Subcutaneous abdominal adipose tissue (tissue), 5 donors: ENCODE results near the gene UTP25.
"Not testable (repeated sequence)": the region's sequence is repeated elsewhere in the genome, so short reads cannot be mapped to it uniquely, and the experiment has no call there.

Source experiments
- H3K27ac ChIP-seq: one replicate; pipeline ENCODE4 v1.7.0; 2013; ENCODE audit warnings: low read depth, mild to moderate bottlenecking, inconsistent platforms, low read length, moderate library complexity
- H3K27me3 ChIP-seq, 5 donors: one replicate each; pipeline ENCODE4 v1.7.0; 2013; ENCODE audit warnings: low read length in 5 of 5, inconsistent platforms in 1 of 5; ENCODE audit not compliant: control insufficient read depth in 5 of 5, insufficient read depth in 4 of 5
- H3K36me3 ChIP-seq, 5 donors: one replicate each; pipeline ENCODE4 v1.7.0; 2013; ENCODE audit warnings: low read length in 5 of 5; ENCODE audit not compliant: control insufficient read depth in 5 of 5, insufficient read depth in 5 of 5
- H3K4me1 ChIP-seq, 5 donors: one replicate each; pipeline ENCODE4 v1.7.0; 2013; ENCODE audit warnings: low read length in 5 of 5, mild to moderate bottlenecking in 3 of 5, moderate library complexity in 1 of 5; ENCODE audit not compliant: control insufficient read depth in 5 of 5, insufficient read depth in 5 of 5
- H3K4me3 ChIP-seq, 5 donors: one replicate each; pipeline ENCODE4 v1.7.0; 2013; ENCODE audit warnings: low read length in 5 of 5, low read depth in 1 of 5
- H3K9ac ChIP-seq, 5 donors: one replicate each; pipeline ENCODE4 v1.7.0; 2013; ENCODE audit warnings: low read length in 5 of 5, mild to moderate bottlenecking in 4 of 5, moderate library complexity in 3 of 5
- H3K9me3 ChIP-seq, 5 donors: one replicate each; pipeline ENCODE4 v1.7.0; 2013; ENCODE audit warnings: low read length in 5 of 5; ENCODE audit not compliant: control insufficient read depth in 5 of 5
- donor health status: healthy.
- donor health status: healthy.
- donor health status: healthy.
- donor health status: healthy.
- donor health status: healthy.

Gene UTP25

GRCh38 chr1:209880031-209880430 is 52.3 kb downstream of the UTP25 start:
- Histone ChIP-seq H3K27ac (no peak overlapping the region), H3K9me3 (no peaks in the 10 kb centered on the region), H3K27me3 (peaks cover 4 to 13% (median 9%) of the 10 kb centered on the region in 5 donors), H3K4me1 (no peaks in the 10 kb centered on the region), H3K36me3 (no peaks in the 10 kb centered on the region), H3K9ac (no peak overlapping the region), H3K4me3 (no peak overlapping the region)

GRCh38 chr1:209881619-209882018 is 53.8 kb downstream of the UTP25 start:
- no peaks in the 10 kb centered on the region for H3K9me3 ChIP-seq
- H3K27me3 ChIP-seq = peaks cover 4 to 13% (median 9%) of the 10 kb centered on the region in 5 donors
- no peaks in the 10 kb centered on the region for H3K4me1 ChIP-seq
- no peak overlapping the region for H3K27ac ChIP-seq
- no peak overlapping the region for H3K9ac ChIP-seq
- H3K36me3 ChIP-seq = no peaks in the 10 kb centered on the region
- H3K4me3 ChIP-seq = no peak overlapping the region

- Histone ChIP-seq H3K36me3 (no peaks in the 10 kb centered on the region), H3K9me3 (no peaks in the 10 kb centered on the region), H3K4me1 (no peaks in the 10 kb centered on the region), H3K9ac (no peak overlapping the region), H3K27ac (no peak overlapping the region), H3K27me3 (peaks cover 6 to 13% (median 10%) of the 10 kb centered on the region in 5 donors), H3K4me3 (no peak overlapping the region)
These were observed 54.5 kb downstream of the UTP25 start for GRCh38 chr1:209882286-209882685.

GRCh38 chr1:209882942-209883340 is 55.2 kb downstream of the UTP25 start:
- no peaks in the 10 kb centered on the region for H3K4me1 ChIP-seq
- no peak overlapping the region for H3K9ac ChIP-seq
- H3K36me3 ChIP-seq = no peaks in the 10 kb centered on the region
- H3K9me3 ChIP-seq = no peaks in the 10 kb centered on the region
- H3K4me3 ChIP-seq = no peak overlapping the region
- peaks cover 6 to 13% (median 10%) of the 10 kb centered on the region in 5 donors for H3K27me3 ChIP-seq
- H3K27ac ChIP-seq = no peak overlapping the region

GRCh38 chr1:209883341-209883971 is 55.7 kb downstream of the UTP25 start:
- Histone ChIP-seq H3K4me3 (no peak overlapping the region), H3K27me3 (peaks cover 6 to 13% (median 10%) of the 10 kb centered on the region in 5 donors), H3K36me3 (no peaks in the 10 kb centered on the region), H3K4me1 (no peaks in the 10 kb centered on the region), H3K9me3 (no peaks in the 10 kb centered on the region), H3K9ac (no peak overlapping the region), H3K27ac (no peak overlapping the region)

- Histone ChIP-seq H3K4me1 (no peaks in the 10 kb centered on the region), H3K9me3 (no peaks in the 10 kb centered on the region), H3K27ac (no peak overlapping the region), H3K4me3 (no peak overlapping the region), H3K36me3 (no peaks in the 10 kb centered on the region), H3K9ac (no peak overlapping the region), H3K27me3 (peaks cover 6 to 13% (median 7%) of the 10 kb centered on the region in 5 donors)
These were observed 56.5 kb downstream of the UTP25 start for GRCh38 chr1:209884249-209884648.

GRCh38 chr1:209884665-209885117 is 56.9 kb downstream of the UTP25 start:
- peaks cover 5 to 13% (median 7%) of the 10 kb centered on the region in 5 donors for H3K27me3 ChIP-seq
- H3K4me1 ChIP-seq = no peaks in the 10 kb centered on the region
- H3K27ac ChIP-seq = no peak overlapping the region
- no peak overlapping the region for H3K4me3 ChIP-seq
- H3K36me3 ChIP-seq = no peaks in the 10 kb centered on the region
- H3K9me3 ChIP-seq = no peaks in the 10 kb centered on the region
- H3K9ac ChIP-seq = no peak overlapping the region

- H3K27me3 ChIP-seq = peaks cover 5 to 9% (median 7%) of the 10 kb centered on the region in 5 donors
- H3K36me3 ChIP-seq = no peaks in the 10 kb centered on the region
- H3K4me3 ChIP-seq = no peak overlapping the region
- H3K9ac ChIP-seq = no peak overlapping the region
- no peaks in the 10 kb centered on the region for H3K9me3 ChIP-seq
- H3K27ac ChIP-seq = no peak overlapping the region
- H3K4me1 ChIP-seq = no peaks in the 10 kb centered on the region
These were observed 57.8 kb downstream of the UTP25 start for GRCh38 chr1:209885403-209886218.

GRCh38 chr1:209886219-209886536 is 58.4 kb downstream of the UTP25 start:
- no peak overlapping the region for H3K4me3 ChIP-seq
- H3K36me3 ChIP-seq = no peaks in the 10 kb centered on the region
- peaks cover under 1 to 5% (median 4%) of the 10 kb centered on the region in 5 donors for H3K27me3 ChIP-seq
- H3K27ac ChIP-seq = no peak overlapping the region
- H3K4me1 ChIP-seq = no peaks in the 10 kb centered on the region
- no peaks in the 10 kb centered on the region for H3K9me3 ChIP-seq
- no peak overlapping the region for H3K9ac ChIP-seq

GRCh38 chr1:209888291-209889076 is 60.7 kb downstream of the UTP25 start:
- H3K27ac ChIP-seq, H3K4me1 ChIP-seq, H3K36me3 ChIP-seq, H3K27me3 ChIP-seq, H3K4me3 ChIP-seq, H3K9ac ChIP-seq, H3K9me3 ChIP-seq: not testable (repeated sequence)
